VCaP (cell line): Measurements from ENCODE around the gene MBTD1.
A peak's percentile ranks its signal among the peaks of the same experiment; 100 is the strongest.

Experiments used
- H3K27ac ChIP-seq: fragments of 450-650 bp; 2 replicates; pipeline ENCODE4 v1.5.1; 2017
- CTCF ChIP-seq: fragments of 450-650 bp; conservative IDR thresholded peaks from 2 replicates; pipeline ENCODE4 v1.5.1; 2017; ENCODE audit warnings: mild to moderate bottlenecking, moderate library complexity

MBTD1 gene

GRCh38 chr17:51166987-51167931 lies 92.6 kb downstream of the MBTD1 start:
- peak; percentile 95 for TF ChIP-seq CTCF
- H3K27ac ChIP-seq, result peak overlapping the region; percentile 97

GRCh38 chr17:51166198-51166986 lies 93.5 kb downstream of the MBTD1 start, which contains the start of gene NME2:
Gene NME2 (plus strand): TSS chr17:51166411. CDS start chr17:51166831, 420 bp downstream.
- peak within 1 kb of the TSS; percentile 97 for H3K27ac ChIP-seq
- TF ChIP-seq CTCF, result no peak

DNA sequence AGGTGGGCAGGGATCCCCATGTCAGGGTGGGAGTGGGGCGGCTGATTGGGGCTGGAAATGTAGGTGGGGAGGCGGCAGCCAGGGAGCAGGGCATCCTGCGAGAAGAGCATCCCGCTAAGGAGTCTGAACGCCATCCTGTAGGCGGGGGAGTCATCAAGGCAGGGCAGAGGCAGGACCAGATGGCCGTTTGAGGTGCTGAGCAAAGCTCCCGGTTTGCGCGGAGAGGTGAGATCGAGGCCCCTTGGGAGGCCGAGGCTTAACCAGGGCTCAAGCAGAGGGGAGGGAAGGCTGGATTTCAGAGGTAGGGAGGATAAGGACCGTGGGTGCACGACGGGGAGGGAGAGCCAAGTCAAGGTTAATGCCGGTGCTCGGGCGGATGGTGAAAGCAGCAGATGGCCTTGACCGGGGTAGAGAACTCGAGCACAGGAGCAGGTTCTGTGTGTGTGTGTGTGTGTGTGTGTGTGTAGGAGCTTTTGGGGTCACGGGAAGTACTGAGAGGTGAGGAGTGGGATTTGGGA lies 94.1 kb downstream of the MBTD1 start:
- no peak for TF ChIP-seq CTCF
- H3K27ac ChIP-seq, result peak overlapping the region; percentile 97

DNA sequence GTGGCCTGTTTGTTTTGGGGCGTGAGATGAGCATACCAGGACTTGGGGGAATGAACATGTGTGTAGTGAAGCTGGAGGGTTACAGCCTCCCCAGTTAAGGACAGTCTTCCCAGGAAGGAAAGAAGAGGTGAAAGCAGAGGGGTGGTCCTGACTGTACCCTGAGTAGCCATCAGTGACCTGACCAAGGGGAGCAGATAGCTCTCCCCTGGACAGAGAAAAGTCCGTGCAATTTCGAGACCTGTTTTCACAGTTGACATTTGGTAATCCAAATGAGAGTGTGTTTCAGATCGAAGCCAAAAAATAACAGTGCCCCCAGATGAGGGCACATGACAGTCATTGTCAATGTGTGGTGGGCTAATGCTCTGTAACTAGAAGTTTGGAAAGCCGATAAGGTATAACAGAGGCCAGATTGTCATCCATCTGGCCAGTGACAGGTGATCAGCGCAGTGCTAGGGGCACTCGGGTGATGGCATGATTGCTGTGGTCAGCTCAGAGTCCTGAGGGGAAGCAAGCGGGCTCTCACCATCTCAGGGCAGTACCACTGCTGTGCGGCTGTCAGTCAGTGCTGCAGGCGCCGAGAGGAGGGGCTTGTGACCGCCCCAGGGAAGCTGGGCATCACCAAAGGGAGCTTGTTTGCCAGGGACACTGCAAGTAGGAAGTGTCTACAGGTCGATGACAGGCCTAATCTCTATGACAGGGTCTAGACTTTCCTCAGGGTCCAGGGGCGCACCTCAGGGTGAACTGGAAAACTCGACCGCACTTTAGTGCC lies 94.8 kb downstream of the MBTD1 start:
- peak overlapping the region; percentile 97 for H3K27ac ChIP-seq
- no peak for TF ChIP-seq CTCF

DNA sequence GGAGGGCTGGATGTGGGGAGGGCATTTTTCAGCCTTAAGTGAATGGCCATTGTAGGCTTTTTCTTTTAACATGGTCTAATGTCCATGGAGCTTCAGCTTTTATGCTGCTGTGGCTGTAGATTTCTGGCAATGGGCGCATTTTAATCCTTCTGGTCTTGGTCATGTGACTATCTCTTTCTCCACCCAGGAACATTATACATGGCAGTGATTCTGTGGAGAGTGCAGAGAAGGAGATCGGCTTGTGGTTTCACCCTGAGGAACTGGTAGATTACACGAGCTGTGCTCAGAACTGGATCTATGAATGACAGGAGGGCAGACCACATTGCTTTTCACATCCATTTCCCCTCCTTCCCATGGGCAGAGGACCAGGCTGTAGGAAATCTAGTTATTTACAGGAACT lies 98.3 kb downstream of the MBTD1 start:
- no peak for TF ChIP-seq CTCF
- H3K27ac ChIP-seq, result no peak overlapping the region

DNA sequence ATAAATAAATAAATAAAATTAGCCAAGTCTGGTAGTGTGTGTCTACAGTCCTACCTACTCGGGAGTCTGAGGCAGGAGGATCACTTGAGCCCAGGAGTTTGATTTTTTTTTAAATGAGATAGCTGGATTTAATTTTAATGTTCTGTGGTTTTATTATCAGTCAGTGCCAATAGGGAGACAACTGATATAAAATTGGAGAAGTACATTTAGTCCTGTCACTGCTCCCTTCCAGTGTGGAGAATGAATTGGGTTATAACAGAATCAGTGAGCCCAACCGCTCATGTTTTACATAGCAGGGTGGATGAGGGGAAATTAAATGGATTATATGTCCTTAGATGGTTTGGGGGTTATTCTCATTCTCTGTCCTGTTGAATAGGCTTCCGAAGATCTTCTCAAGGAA lies 100.2 kb downstream of the MBTD1 start:
- no peak overlapping the region for H3K27ac ChIP-seq
- no peak for TF ChIP-seq CTCF
